Uterus (tissue), 2 donors: ENCODE results near the gene EED.

Experiments used
- POLR2A ChIP-seq, 2 donors: fragments of 450-650 bp; IDR thresholded peaks; one replicate each; pipeline ENCODE4 v1.6.1; 2016; ENCODE audit warnings: antibody characterized with exemption in 2 of 2, mild to moderate bottlenecking in 1 of 2, moderate library complexity in 1 of 2
- TF ChIP-seq, protein P1 (sequence below), 4 experiments: fragments of 200-600 bp in 2 of 4; fragments of 450-650 bp in 2 of 4; sonication (generic) in 2 of 4; IDR thresholded peaks; one replicate each; pipeline ENCODE4 v1.5.1; 2016 to 2019; ENCODE audit warnings: antibody characterized with exemption in 4 of 4, mild to moderate bottlenecking in 2 of 4, moderate library complexity in 1 of 4

DNA sequence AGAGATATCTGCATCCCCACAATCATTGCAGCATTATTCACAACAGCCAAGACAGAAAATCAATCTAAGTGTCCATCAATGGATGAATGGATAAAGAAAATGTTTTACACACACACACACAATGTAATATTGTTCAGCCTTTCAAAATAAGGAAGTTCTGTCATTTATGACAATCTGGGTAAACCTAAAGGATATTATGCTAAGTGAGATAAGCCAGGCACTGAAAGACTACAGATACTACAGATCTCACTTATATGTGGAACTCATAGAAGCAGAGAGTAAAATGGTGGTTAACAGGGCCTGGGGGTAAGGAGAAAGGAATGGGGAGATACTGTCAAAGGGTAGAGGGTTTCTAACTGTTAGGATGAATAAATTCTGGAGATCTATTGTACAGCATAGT is 36.0 kb upstream of the EED start:
- no peak for TF ChIP-seq POLR2A (IDR thresholded peaks at IDR 0.05)
- TF ChIP-seq, protein P1, sequence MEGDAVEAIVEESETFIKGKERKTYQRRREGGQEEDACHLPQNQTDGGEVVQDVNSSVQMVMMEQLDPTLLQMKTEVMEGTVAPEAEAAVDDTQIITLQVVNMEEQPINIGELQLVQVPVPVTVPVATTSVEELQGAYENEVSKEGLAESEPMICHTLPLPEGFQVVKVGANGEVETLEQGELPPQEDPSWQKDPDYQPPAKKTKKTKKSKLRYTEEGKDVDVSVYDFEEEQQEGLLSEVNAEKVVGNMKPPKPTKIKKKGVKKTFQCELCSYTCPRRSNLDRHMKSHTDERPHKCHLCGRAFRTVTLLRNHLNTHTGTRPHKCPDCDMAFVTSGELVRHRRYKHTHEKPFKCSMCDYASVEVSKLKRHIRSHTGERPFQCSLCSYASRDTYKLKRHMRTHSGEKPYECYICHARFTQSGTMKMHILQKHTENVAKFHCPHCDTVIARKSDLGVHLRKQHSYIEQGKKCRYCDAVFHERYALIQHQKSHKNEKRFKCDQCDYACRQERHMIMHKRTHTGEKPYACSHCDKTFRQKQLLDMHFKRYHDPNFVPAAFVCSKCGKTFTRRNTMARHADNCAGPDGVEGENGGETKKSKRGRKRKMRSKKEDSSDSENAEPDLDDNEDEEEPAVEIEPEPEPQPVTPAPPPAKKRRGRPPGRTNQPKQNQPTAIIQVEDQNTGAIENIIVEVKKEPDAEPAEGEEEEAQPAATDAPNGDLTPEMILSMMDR (IDR thresholded peaks at IDR 0.05): no peak
